ENCODE results near the gene OR10D3.
"Not testable (repeated sequence)": the region's sequence is repeated elsewhere in the genome, so short reads cannot be mapped to it uniquely, and the experiment has no call there.

OR10D3 gene, protein sequence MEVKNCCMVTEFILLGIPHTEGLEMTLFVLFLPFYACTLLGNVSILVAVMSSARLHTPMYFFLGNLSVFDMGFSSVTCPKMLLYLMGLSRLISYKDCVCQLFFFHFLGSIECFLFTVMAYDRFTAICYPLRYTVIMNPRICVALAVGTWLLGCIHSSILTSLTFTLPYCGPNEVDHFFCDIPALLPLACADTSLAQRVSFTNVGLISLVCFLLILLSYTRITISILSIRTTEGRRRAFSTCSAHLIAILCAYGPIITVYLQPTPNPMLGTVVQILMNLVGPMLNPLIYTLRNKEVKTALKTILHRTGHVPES

DNA sequence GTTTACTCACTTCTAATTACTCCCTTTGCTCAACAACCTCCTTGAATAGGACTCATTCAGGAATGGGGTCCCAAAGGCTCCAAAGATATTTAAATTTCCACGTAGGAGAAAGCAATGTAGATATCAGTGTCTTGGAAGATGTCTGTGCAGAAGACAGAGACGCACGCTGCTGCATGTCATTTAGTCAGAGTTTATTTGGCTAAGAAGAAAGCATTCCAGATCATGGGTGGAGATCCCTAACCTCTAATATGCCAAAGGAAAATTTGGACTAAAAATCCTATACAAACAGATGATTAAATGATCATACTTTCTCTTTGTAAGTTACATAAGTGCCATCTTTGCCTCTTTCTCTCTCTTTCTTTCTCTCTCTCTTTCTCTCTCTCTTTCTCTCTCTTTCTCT is at the start of gene OR10D3:
OR10D3 (plus strand) TSS at position 278 of the 400 bp plus-strand sequence. CDS start 1,925 bp downstream, outside the sequence.
- DNase-seq (ENCODE audit: low read depth): no peak

GRCh38 chr11:124143034-124143433 is 40.1 kb upstream of the OR10D3 start:
- no peak for DNase-seq (ENCODE audit: low read depth)

DNA sequence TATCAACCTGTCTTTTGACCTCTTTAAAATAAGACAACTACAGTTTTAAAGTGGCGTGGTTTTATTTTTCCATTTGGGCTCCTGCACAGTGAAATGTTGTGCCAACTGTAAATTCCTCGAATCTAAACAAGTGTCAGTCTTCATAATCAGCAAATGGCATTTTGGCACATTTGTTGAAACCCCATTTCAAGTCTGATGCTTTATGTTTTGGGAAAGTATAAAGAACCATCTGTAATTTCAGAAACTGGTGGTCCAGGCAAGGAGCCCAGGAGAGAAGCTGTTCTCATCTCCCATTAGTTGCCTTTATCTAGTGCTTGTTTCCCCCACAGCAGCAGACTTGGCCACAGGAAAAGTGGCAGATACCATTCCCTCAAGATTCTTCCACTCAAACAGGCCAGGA is 35.2 kb upstream of the OR10D3 start:
- DNase-seq (ENCODE audit: low read depth): no peak

DNA sequence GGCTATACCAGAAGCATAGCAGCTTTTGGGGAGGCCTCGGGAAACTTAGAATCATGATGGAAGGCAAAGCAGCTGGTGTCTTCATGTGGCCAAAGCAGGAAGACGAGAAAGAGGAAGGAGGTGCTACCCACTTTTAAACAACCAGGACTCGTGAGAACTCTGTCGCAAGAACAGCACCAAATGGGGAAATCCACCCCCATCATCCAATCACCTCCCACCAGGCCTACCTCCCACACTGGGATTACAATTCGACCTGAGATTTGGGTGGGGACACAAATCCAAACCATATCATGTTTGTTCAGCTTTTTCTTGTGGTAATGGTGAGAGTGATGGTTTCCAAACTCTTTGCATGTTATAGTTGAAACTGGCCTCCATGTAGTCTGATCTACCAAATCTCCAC is 32.5 kb upstream of the OR10D3 start:
- no peak for DNase-seq (ENCODE audit: low read depth)

- no peak for DNase-seq (ENCODE audit: low read depth)
Measured at GRCh38 chr11:124152770-124153407, 30.3 kb upstream of the OR10D3 start.

DNA sequence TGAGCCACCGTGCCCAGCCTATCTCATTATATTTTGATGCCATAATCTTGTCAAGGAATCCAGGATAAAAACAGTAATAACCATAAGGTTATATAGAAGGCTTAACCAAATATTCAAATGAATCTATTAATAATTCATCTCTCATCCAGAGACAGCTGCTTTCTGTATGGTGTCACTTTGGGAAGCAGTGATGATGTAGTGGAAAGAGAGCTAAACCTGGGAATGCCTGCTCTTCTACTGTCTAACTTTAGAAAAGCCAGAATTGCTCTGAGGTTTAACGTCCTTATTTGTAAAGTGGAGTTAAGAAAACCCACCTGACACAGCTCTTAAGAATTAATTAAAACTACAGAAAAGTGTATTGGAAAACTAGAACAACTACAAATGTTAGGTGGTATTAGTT is 29.3 kb upstream of the OR10D3 start:
- no peak for DNase-seq (ENCODE audit: low read depth)

DNA sequence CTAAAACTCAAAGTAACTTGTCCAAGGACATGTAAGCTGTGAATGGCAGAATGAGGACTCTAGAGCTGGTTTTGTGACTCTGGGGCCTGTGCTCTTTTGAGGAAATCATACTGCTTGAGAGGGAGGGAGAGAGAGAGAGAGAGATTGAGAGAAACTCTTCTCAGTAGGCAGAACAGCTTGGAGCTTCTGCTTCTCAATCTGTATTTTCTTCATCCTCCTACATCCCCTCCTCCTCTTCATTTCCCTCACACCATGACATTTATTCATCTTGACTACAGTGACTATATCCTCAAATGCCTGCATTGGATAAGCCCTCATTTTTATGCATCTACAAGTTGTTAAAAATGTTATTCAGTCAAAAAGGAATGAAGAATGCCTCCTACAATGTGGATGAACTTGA is 23.7 kb upstream of the OR10D3 start:
- DNase-seq (ENCODE audit: low read depth): no peak

GRCh38 chr11:124160986-124161385 is 22.2 kb upstream of the OR10D3 start:
- no peak for DNase-seq (ENCODE audit: low read depth)

DNA sequence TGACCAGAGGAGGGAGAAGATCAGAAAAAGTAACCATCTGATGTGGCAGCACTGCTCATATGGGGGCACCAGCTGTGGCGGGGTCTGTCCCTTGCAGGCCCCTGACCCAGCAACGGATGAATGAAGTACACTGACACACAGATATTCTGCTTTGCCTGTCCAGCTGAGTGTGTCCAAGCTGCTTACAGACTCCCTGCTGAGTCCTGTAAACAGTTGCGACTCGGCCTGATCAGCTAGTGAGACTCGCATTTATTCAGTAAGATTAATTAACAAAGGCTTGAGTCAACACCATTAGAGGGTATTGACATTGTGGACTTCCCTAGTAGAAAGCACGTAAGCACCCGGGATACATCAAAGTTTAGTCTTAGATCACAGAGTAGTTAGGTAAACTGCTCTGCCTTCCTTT is 15.3 kb upstream of the OR10D3 start:
- DNase-seq (ENCODE audit: low read depth): no peak

DNA sequence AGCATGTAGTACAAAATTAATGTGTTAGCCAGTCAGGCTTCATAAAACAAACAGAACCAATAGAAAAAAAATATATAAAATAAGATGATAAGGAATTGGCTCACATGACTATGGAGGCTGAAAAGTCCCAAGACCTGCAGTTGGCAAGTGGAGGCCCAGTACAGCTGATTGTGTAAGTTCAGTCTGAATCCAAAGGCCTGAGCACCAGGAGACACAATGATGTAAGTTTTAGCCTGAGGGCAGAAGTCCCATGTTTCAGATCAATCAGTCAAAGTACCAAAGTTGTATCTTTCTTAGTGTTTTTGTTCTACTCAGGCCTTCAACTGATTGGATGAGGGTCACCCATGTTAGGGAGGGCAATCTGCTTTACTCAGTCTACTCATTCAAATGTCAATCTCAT is 14.3 kb upstream of the OR10D3 start:
- no peak for DNase-seq (ENCODE audit: low read depth)

DNA sequence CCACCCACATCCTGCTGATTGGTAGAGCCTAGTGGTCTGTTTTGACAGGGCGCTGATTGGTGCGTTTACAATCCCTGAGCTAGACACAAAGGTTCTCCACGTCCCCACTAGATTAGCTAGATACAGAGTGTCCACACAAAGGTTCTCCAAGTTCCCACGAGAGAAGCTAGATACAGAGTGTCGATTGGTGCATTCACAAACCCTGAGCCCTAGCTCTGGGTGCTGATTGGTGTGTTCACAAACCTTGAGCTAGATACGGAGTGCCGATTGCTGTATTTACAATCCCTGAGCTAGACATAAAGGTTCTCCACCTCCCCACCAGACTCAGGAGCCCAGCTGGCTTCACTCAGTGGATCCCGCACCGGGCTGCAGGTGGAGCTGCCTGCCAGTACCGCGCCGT is 12.8 kb upstream of the OR10D3 start:
- not testable (repeated sequence) for DNase-seq (ENCODE audit: low read depth)

DNA sequence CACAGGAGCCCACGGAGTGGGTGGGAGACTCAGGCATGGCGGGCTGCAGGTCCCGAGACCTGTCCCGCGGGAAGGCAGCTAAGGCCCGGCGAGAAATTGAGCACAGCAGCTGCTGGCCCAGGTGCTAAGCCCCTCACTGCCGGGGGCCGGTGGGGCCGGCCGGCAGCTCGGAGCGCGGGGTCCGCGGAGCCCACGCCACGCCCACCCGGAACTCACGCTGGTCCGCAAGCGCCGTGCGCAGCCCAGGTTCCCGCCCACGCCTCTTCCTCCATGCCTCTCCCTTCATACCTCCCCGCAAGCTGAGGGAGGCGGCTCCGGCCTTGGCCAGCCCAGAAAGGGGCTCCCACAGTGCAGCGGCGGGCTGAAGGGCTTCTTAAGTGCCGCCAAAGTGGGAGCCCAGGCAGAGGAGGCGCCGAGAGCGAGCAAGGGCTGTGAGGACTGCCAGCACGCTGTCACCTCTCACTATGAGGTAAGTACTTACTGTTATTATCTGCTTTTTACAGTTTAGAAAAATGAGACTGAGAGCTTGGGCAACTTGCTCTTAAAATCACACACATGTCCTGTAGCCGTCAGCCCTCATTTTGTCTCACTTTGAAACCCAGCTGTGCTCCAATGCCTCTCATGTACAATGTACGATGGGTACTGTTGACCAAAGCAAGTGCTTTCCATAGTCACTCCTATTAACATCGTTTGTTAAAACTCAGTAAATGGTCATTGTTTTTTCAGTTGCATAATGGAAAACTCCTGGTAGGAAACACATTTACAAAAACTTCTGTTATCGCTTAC is 12.2 kb upstream of the OR10D3 start:
- no peak for DNase-seq (ENCODE audit: low read depth)

DNA sequence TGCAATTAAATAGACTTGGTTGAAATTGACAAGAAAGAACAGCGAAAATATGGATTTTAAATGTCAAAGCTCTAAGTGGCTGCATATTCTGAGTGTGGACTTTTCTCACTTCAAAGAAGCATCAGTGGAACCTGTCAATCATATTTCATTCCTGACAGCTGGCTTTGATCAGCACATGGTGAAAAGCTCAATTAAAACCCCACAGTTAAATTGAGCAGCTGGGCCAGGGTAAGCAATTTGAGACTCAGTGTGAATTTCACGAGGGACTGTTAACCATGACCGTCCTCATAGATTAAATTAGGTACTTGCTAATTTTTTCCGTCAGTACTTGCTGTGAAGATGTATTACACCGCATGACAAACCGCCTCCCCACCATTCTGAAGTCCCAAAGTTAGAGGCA is 11.0 kb upstream of the OR10D3 start:
- no peak for DNase-seq (ENCODE audit: low read depth)

DNA sequence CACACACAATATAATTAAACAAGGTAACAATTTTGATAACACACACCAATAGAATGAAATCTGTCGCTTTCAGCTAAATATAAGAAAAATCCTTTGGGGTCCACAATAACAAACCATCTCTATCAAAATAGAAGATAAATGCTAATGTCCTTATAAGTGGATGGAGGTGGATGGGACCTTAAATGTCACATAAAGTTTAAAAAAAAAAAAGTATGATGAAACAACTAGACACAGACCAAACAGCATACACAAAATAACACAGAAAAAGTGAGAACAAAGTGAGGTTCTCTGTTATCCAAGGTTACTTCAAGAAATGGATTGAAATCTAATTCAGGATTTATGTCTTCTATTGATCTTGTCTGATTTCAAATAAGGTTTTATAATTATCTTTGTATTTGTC is 10.5 kb upstream of the OR10D3 start:
- DNase-seq (ENCODE audit: low read depth): no peak

DNA sequence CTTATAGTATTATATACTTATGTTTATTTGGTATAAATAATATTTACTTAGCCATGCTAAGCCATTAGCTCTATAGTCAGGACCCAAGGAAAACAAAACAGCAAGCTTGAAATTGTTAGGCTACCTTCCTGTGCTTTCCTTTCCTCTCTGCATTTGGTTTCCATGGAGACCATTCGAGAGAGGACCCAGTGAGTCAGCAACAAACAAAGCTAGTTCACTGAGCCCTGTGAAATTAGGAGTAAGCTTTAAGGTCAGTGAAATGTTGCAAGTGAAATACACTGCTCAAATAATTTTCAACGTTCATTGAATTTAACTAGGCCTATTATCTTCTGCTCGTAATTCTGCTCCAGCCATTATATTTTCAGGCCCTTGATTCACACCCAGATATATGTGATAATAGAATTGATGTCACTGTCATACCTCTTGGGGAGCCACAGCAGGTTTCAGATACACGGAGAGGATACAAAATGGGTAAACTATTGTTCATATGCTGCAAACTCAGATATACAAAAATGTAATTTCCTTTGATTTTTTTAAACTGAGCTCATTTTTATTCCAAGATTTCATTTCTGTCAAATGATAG is 9.1 kb upstream of the OR10D3 start:
- DNase-seq (ENCODE audit: low read depth): no peak

DNA sequence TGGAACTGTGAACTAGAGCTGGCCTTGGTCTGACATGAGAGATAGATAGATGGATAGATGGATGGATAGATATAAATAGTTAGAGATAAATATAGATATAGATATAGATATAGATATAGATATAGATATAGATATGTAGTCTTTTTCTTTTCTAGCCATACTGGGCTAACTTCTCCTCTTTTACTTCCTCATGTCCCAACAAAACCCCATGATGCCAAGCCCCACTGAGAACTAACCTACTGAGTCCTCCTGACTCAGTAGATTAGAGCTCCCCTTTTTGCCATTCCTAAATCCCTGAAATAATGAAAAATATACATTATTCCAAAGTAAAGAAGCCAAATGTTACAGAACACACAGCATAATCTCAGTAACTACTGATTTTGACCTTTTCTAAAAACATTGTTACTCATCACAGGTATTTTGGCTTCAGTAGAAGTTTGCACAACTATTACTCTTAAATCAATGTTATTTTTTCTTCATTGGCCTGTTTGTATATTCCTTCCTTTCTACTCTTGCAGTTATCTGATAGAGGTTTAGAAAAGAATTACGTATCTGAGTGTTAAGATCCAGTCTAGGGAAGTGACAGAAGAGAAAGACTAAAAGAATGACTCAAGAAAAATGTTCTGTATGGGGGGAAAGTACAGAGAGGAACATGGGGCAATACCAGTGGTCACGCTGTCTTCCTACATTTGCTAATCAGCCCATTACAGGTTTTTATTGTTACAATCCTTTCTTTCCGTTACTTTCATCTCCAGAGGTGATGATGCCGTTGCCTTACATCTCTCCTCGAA is 6.0 kb upstream of the OR10D3 start:
- no peak for DNase-seq (ENCODE audit: low read depth)

DNA sequence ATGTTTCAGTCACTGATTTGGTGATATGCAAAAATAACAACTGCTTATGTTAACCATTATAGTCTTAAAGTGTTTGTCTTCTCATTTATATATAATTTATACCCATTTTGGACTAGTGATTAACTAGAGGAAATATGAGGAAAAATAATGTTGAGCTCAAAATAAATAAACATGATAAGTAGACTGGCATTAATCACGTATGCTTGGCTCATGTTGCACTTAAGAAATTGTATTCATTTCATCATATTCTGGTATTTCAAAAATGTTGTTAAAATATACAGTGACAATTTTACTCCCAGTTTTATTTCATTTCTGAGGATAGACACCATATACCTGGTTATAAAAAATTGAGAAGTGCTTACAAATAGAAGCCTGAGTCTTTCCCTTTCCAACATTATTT is 3.8 kb upstream of the OR10D3 start:
- DNase-seq (ENCODE audit: low read depth): no peak

GRCh38 chr11:124190298-124191139 is 7.4 kb downstream of the OR10D3 start:
- DNase-seq (ENCODE audit: low read depth): no peak

DNA sequence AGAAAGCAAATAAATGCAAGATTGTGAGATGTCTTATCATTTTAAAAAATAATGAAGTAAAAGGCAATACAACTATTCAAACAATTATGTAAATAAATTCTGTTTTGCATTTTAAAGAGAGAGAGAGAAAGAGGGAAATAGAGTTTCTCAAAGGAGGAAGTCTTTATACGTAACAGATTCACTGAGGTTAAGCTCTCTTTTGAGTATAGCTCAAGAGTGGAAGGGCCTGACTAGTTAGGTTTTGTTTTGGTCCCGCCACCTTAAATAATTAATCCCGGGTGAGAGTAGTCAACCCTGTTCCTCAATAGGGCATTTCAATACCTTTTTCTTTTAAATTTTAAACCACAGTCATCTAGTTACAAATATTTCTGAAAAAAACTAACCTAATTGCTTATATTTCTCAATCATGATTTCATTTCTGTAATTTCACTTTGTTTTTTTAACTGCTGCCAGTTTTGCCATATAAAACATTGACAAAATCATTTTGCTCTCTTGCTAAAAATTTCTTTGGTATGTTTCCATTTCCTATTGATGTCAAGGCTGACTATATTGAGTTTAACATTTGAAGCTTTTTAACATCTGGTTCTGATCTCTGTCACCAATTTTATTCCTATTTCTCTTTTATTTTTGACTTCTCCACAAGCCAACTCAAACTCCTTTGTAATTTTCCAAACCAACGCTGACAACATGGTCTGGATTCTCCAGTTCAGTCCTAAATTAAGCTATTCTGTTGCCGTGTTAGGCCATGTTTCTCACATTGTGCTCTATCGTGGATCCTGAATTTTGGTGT is 10.3 kb downstream of the OR10D3 start:
- no peak for DNase-seq (ENCODE audit: low read depth)

Measured in stimulated activated CD8-positive, alpha-beta memory T cell treated with anti-CD3 and anti-CD28 coated beads, Interleukin-12 subunit alpha, Interleukin-12 subunit beta, amount 100 ng/mL, for 1 hour (primary cell).